C4-2B (cell line): Measurements from ENCODE around the gene BNC2.

Source experiments
- H3K27ac ChIP-seq: fragments of 450-650 bp; 2 replicates; pipeline ENCODE4 v1.5.1; 2017
- CTCF ChIP-seq: fragments of 450-650 bp; conservative IDR thresholded peaks from 2 replicates; pipeline ENCODE4 v1.5.1; 2017; ENCODE audit warnings: mild to moderate bottlenecking
- ZFX ChIP-seq: fragments of 450-650 bp; IDR thresholded peaks from 2 replicates; pipeline ENCODE4 v1.6.1; 2017

Gene BNC2

GRCh38 chr9:16475996-16476395 is 394.5 kb downstream of the BNC2 start:
- H3K27ac ChIP-seq: no peak overlapping the region
- TF ChIP-seq ZFX (no peak), CTCF (no peak)

DNA sequence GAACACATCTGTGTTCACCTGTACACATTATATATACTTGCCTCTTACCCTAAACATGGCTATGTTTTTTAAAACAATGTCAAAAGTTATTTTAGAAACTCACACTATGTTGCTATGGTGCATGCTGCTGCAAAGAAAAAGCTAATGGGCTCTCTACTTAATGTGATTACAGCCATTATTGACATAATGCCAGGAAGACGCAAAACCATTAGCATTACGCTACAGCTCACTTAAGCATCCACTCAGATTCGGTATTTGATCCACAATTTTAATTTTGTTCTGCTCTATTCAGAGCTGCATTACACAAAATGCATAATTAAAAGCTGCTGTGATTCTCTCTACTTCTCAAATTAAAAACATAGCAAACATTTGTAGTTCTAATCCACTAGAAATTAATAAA is 395.2 kb downstream of the BNC2 start:
- TF ChIP-seq CTCF (no peak), ZFX (no peak)
- H3K27ac ChIP-seq: no peak overlapping the region

DNA sequence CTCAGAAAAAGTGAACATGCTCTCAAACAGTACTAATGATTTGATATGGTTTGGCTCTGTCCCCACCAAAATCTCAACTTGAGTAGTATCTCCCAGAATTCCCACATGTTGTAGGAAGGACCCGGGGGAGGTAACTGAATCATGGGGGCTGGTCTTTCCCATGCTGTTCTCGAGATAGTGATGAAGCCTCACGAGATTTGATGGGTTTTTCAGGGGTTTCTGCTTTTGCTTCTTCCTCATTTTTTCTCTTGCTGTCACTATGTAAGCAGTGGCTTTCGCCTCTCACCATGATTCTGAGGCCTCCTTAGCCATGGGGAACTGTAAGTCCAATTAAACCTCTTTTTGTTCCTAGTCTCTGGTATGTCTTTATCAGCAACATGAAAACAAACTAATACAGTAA is 401.3 kb downstream of the BNC2 start:
- TF ChIP-seq CTCF (no peak), ZFX (no peak)
- H3K27ac ChIP-seq: no peak overlapping the region

DNA sequence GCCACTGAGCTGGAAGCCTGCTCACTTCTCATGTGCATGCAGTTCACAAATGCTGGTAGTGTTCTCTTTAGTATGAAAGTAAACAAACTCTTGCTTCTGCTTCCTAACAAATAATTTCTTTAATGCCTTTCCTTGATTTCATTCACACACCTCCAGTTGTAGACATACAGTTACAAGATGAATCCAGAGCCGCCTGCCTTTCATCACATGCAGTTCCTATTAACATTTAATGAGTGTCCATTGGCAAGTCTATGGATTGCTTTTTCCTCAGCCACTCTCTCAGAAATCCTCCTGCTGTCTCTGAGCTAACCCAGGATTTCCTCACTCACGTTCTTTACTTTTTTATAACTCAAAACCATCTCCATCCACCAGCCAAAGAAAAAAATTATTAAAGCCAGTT is 408.6 kb downstream of the BNC2 start:
- H3K27ac ChIP-seq: no peak overlapping the region
- TF ChIP-seq CTCF (no peak), ZFX (no peak)

GRCh38 chr9:16461137-16461840 is 409.2 kb downstream of the BNC2 start:
- no peak overlapping the region for H3K27ac ChIP-seq
- TF ChIP-seq ZFX: no peak
- TF ChIP-seq CTCF: no peak

GRCh38 chr9:16460696-16461095 is 409.8 kb downstream of the BNC2 start:
- no peak for TF ChIP-seq CTCF
- no peak for TF ChIP-seq ZFX
- no peak overlapping the region for H3K27ac ChIP-seq

DNA sequence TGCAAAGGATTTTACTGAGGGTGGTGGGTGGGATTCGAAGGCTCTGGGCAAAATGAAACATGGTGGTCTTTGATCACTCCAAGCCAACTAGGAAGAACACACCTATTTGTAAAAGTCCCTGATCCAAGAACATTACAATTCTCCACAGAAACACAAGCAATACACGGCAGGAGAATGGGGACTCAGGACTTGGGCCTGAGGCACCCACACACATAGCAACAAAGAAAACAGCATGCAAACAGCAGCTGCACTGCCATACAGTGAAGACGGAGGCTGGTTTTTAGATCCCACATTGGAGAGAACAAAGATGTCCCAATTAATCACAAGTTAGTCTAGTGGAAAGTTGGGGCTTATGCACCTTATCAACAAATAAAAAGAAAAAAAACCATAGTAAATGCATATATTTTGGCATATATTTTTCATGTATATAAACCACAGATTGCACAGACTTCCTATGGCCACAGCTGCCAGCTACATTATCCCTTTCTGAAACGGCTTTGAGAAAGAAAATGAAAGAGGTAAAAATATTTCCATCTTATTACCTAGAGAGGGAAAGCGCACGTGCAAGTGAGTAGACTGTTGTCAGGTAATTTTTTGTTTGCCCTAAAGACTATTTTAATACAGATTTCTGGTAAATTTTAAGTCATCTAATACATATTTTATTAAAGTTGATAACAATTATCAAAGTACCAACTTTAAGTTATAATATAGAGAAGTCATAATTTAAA is 410.9 kb downstream of the BNC2 start:
- TF ChIP-seq ZFX (no peak; the same call in 1 of the 2 replicates), CTCF (no peak)
- H3K27ac ChIP-seq: no peak overlapping the region
